ENCODE results near the gene SLC16A6. TPM values are rescaled to one million over a fixed set of nuclear protein-coding genes. Genes with fewer than 3 reads are reported as not detected.

Gene SLC16A6
- total and polyA plus RNA-seq, 2 of the 4 experiments (the other 2 are of a cell fraction) = 0.22 to 0.54 TPM

DNA sequence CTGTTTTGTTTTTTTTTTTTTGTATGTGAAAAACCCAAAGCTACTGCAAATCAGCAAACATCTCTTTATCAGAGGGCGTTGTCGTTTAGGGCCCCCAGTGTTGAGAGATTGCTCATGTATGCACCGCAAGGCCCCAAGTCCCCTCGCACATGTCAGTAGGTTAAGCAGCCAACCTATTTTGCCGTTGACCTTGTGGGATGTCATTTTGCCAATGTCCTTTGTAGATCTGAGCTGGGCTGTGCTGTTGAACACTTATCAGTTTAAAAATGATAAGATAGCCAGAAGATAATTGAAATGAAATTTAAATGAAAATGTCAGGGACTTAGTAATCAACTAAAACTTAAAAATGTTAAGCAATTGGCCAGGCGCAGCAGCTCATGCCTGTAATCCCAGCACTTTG is 26.5 kb upstream of the SLC16A6 start (continued):
- TF ChIP-seq CHD1 (IDR thresholded peaks at IDR 0.05; ENCODE audit: low read depth, low read length) (no peak), MXI1 (IDR thresholded peaks at IDR 0.05; ENCODE audit: borderline replicate concordance, low read depth, low read length) (no peak), NFE2L2 (IDR thresholded peaks at IDR 0.05; ENCODE audit: low read depth, low read length) (no peak), RFX5 (IDR thresholded peaks at IDR 0.05; ENCODE audit: low read depth, low read length) (no peak)

DNA sequence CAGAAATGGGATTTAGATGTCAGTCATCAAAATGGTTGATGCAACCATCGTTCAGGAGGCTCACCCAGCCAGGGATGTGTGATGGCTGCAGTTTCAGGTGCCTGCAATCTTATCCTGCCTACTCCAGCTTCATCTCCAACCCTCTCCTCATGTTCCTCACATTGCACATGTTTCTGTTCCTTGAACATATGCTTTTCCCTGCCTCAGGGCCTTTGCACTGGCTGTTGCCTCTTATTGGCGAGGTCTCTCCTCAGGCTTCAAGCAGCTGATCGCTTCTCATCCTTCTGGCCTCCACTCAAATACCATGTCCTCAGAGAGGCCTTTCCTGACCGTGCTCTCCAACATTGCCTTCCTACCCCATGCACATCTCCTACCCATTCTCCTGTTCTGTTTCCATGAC is 25.0 kb upstream of the SLC16A6 start:
- dilution Hi-C loops (cut with HindIII; ENCODE audit: low sequenced_read_pairs, unreplicated experiment) = no loop called here
- 93% methylated on average over 4 of the region's 4 CpGs; no CpG with 5 or more reads in 1 of the 2 experiments for WGBS, 2 experiments (ENCODE audit: extremely low coverage in 2 of 2, insufficient read length in 1 of 2)
- H2BK20ac ChIP-seq (ENCODE audit: low read depth, low read length) = no peak overlapping the region

More for the DNA sequence above, 25.0 kb upstream of the SLC16A6 start:
- DNase-seq (no peak), ATAC-seq (ENCODE audit: low read depth) (no peak)
- intact Hi-C loops (cut with micrococcal nuclease) (no loop called here), in situ Hi-C loops (cut with MboI; ENCODE audit: low sequenced_read_pairs) (no loop called here)
- 0 out of 2 replicates have a peak, but pooled peaks cover 4% of the 10 kb centered on the region for H3K9me1 ChIP-seq (ENCODE audit: insufficient read depth, low read length)
- no peaks in the 10 kb centered on the region for H3K36me3 ChIP-seq (ENCODE audit: control insufficient read depth, insufficient read depth, low read length)
- H2AK5ac ChIP-seq (ENCODE audit: low read depth, low read length) = no peak overlapping the region
- H3K27me3 ChIP-seq (ENCODE audit: control insufficient read depth, insufficient read depth, low read length) = no peaks in the 10 kb centered on the region
- no peak overlapping the region for H2AK9ac ChIP-seq (replicated peaks; ENCODE audit: low read depth, low read length, poor library complexity)
- no peak overlapping the region for H2BK5ac ChIP-seq (ENCODE audit: low read depth, low read length, poor library complexity, severe bottlenecking)
- TF ChIP-seq MAFK (IDR thresholded peaks at IDR 0.05; ENCODE audit: low read depth, low read length) (no peak), POLR2A (IDR thresholded peaks at IDR 0.05; ENCODE audit: low read depth, low read length) (no peak), CHD1 (IDR thresholded peaks at IDR 0.05; ENCODE audit: low read depth, low read length) (no peak), SMC3 (IDR thresholded peaks at IDR 0.05; ENCODE audit: low read depth, low read length) (no peak), RFX5 (IDR thresholded peaks at IDR 0.05; ENCODE audit: low read depth, low read length) (no peak)
- TF ChIP-seq, protein P1, sequence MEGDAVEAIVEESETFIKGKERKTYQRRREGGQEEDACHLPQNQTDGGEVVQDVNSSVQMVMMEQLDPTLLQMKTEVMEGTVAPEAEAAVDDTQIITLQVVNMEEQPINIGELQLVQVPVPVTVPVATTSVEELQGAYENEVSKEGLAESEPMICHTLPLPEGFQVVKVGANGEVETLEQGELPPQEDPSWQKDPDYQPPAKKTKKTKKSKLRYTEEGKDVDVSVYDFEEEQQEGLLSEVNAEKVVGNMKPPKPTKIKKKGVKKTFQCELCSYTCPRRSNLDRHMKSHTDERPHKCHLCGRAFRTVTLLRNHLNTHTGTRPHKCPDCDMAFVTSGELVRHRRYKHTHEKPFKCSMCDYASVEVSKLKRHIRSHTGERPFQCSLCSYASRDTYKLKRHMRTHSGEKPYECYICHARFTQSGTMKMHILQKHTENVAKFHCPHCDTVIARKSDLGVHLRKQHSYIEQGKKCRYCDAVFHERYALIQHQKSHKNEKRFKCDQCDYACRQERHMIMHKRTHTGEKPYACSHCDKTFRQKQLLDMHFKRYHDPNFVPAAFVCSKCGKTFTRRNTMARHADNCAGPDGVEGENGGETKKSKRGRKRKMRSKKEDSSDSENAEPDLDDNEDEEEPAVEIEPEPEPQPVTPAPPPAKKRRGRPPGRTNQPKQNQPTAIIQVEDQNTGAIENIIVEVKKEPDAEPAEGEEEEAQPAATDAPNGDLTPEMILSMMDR (conservative IDR thresholded peaks at IDR 0.05; ENCODE audit: low read depth, low read length) = no peak
- no peaks in the 10 kb centered on the region for H3K9me3 ChIP-seq (ENCODE audit: control insufficient read depth, insufficient read depth, low read length)
- no peak overlapping the region for H4K8ac ChIP-seq (ENCODE audit: low read depth in 2 of 2, low read length in 2 of 2)
- H3K4me3 ChIP-seq (ENCODE audit: insufficient read depth, low read depth, low read length) = no peak overlapping the region
- H3K9ac ChIP-seq (ENCODE audit: low read depth, low read length) = no peak overlapping the region
- no peak overlapping the region for H3K27ac ChIP-seq (ENCODE audit: insufficient read depth, low read length)
- H4K5ac ChIP-seq (ENCODE audit: low read depth, low read length) = no peak overlapping the region
- no peaks in the 10 kb centered on the region for H3K79me1 ChIP-seq (ENCODE audit: low read depth in 1 of 2, low read length in 2 of 2)
- no peak overlapping the region for H3K18ac ChIP-seq (ENCODE audit: low read depth, low read length)
- H3K14ac ChIP-seq (replicated peaks; ENCODE audit: low read depth, low read length) = no peak overlapping the region
- H4K91ac ChIP-seq (ENCODE audit: insufficient read depth, low read depth, low read length) = no peak overlapping the region
- H2BK15ac ChIP-seq (ENCODE audit: low read depth, low read length) = no peak overlapping the region
- H3K4me1 ChIP-seq (ENCODE audit: control insufficient read depth, insufficient read depth, low read length) = no peaks in the 10 kb centered on the region; the same call in 1 of the 2 replicates
- H4K20me1 ChIP-seq (ENCODE audit: insufficient read depth, low read length) = no peaks in the 10 kb centered on the region
- CTCF ChIA-PET = no interaction called here
- H2AFZ ChIP-seq (replicated peaks; ENCODE audit: low read length, poor library complexity) = no peak overlapping the region
- no peak overlapping the region for H3K4me2 ChIP-seq (ENCODE audit: low read depth, low read length)
- no peak overlapping the region for H3K56ac ChIP-seq (ENCODE audit: extremely low read depth, insufficient read depth, low read length)
- POLR2A ChIA-PET (ENCODE audit: unreplicated experiment) = no interaction called here
- no TSS peak for BruUV-seq (replicated peaks)
- H2BK120ac ChIP-seq (ENCODE audit: low read depth, low read length) = no peak overlapping the region
- no peak overlapping the region for H3K4ac ChIP-seq (ENCODE audit: low read depth, low read length)
- no peak overlapping the region for H3K23ac ChIP-seq (ENCODE audit: low read depth, low read length)
